K562 (cell line): ENCODE results near the gene PLCB4. TPM values are rescaled to one million over a fixed set of nuclear protein-coding genes. Genes with fewer than 3 reads are reported as not detected.

ENCODE experiments used
- ATAC-seq: fragments of 200-7000 bp; cut with Tn5 transposase; 3 replicates; pipeline ENCODE4 v1.9.1; 2020; ENCODE audit warnings: moderate library complexity
- BruUV-seq: library from RNA; stranded (reverse); fragments of 400-500 nt; replicated peaks from 2 replicates; lab custom pipeline; 2021; lab: Mats Ljungman, UMichigan
- CTCF ChIA-PET: fragments of 300-600 bp; formaldehyde crosslinking; extraction: SDS; loops from one replicate; lab custom pipeline; 2021; ENCODE audit warnings: low intra/inter-chr PET ratio; lab: Yijun Ruan, JAX
- POLR2A ChIA-PET: fragments of 300-600, 350-650 bp; sonication (Branson Sonifier 250); formaldehyde crosslinking; extraction: SDS; loops from one replicate; lab custom pipeline; 2021; ENCODE audit warnings: antibody characterized with exemption, inconsistent platforms; lab: Yijun Ruan, JAX
- DNase-seq, 4 experiments: peaks; one replicate each; pipeline versions ENCODE4 v3.0.0 to v3.0.0-alpha.2; 2011 to 2018; ENCODE audit warnings: low spot score in 3 of 4, mixed read lengths in 3 of 4; ENCODE audit errors: extremely low read depth in 1 of 4
- FAIRE-seq: peaks from 2 replicates; lab custom pipeline; 2011; peaks lifted over from hg19 to GRCh38; lab: Jason Lieb, UNC
- H2AFZ ChIP-seq: 2 replicates; pipeline ENCODE4 v1.6.0; 2011; ENCODE audit warnings: low read depth, low read length, control low read depth, inconsistent platforms
- H3K27ac ChIP-seq: fragments of 200-600 bp; 3 replicates; pipeline ENCODE4 v1.8.0; 2011; ENCODE audit warnings: low read depth, mild to moderate bottlenecking, control low read depth, inconsistent platforms, low read length, moderate library complexity, mixed read lengths; ENCODE audit errors: extremely low read depth
- H3K27me3 ChIP-seq, 2 experiments: fragments of 300-600 bp in 1 of 2; 2 replicates in 1 of 2; 3 replicates in 1 of 2; pipeline versions ENCODE4 v1.6.0 to v1.8.0; 2011; ENCODE audit warnings: inconsistent platforms in 2 of 2, low read length in 2 of 2, mild to moderate bottlenecking in 1 of 2, mixed read lengths in 1 of 2, moderate library complexity in 1 of 2; ENCODE audit not compliant: control insufficient read depth in 2 of 2, insufficient read depth in 2 of 2
- H3K36me3 ChIP-seq: fragments of 300-600 bp; 3 replicates; pipeline ENCODE4 v1.8.0; 2011; ENCODE audit warnings: mild to moderate bottlenecking, low read length, inconsistent platforms; ENCODE audit not compliant: control insufficient read depth, insufficient read depth
- H3K4me1 ChIP-seq, 2 experiments: fragments of 200-600 bp in 1 of 2; replicated peaks in 1 of 2; 2 replicates in 1 of 2; 3 replicates in 1 of 2; pipeline versions ENCODE4 v1.5.1 to v1.8.0; 2011; ENCODE audit warnings: inconsistent platforms in 2 of 2, low read length in 2 of 2, mild to moderate bottlenecking in 1 of 2, mixed read lengths in 1 of 2, moderate library complexity in 1 of 2; ENCODE audit not compliant: control insufficient read depth in 2 of 2, insufficient read depth in 2 of 2
- H3K4me2 ChIP-seq: 2 replicates; pipeline ENCODE4 v1.6.1; 2011; ENCODE audit warnings: low read length, control low read depth, inconsistent platforms, mixed read lengths; ENCODE audit not compliant: insufficient read depth
- H3K4me3 ChIP-seq: fragments of 200-600 bp; sonication (generic), shearing (Covaris generic); 2 replicates; pipeline ENCODE4 v1.5.1; 2016; ENCODE audit warnings: control low read depth, inconsistent platforms
- H3K79me2 ChIP-seq: fragments of 200-600 bp; 3 replicates; pipeline ENCODE4 v1.8.0; 2011; ENCODE audit warnings: low read length, inconsistent platforms; ENCODE audit not compliant: control insufficient read depth, insufficient read depth
- H3K9ac ChIP-seq, 2 experiments: 2 replicates each; pipeline versions ENCODE4 v1.6.0 to v1.6.1; 2011; ENCODE audit warnings: low read depth in 2 of 2, low read length in 2 of 2, control low read depth in 1 of 2, inconsistent platforms in 1 of 2, mild to moderate bottlenecking in 1 of 2, mixed read lengths in 1 of 2; ENCODE audit not compliant: insufficient read depth in 1 of 2
- H3K9me1 ChIP-seq: one replicate; pipeline ENCODE4 v1.6.0; 2011; ENCODE audit warnings: inconsistent platforms, mild to moderate bottlenecking, low read length, moderate library complexity; ENCODE audit not compliant: control insufficient read depth, insufficient read depth
- H3K9me3 ChIP-seq: replicated peaks from 2 replicates; pipeline ENCODE4 v1.5.1; 2011; ENCODE audit warnings: low read depth, low read length, inconsistent platforms; ENCODE audit not compliant: control insufficient read depth, insufficient read depth
- H4K20me1 ChIP-seq: replicated peaks from 2 replicates; pipeline ENCODE4 v1.6.1; 2011; ENCODE audit warnings: low read length, inconsistent platforms, mixed read lengths; ENCODE audit not compliant: control insufficient read depth, insufficient read depth
- BHLHE40 ChIP-seq: IDR thresholded peaks from 2 replicates; pipeline ENCODE4 v1.6.1; 2011; ENCODE audit warnings: low read length, improper control_type of control experiment
- BRF1 ChIP-seq: IDR thresholded peaks from 3 replicates; pipeline ENCODE4 v1.6.1; 2011; ENCODE audit warnings: borderline replicate concordance, mild to moderate bottlenecking; ENCODE audit not compliant: insufficient read length; ENCODE audit errors: extremely low read depth
- CGGBP1 ChIP-seq: fragments of 250-450 bp; sonication (Bioruptor Pico); IDR thresholded peaks from 2 replicates; pipeline ENCODE4 v1.9.0; 2021; ENCODE audit warnings: mild to moderate bottlenecking
- COPS2 ChIP-seq: fragments of 450-650 bp; conservative IDR thresholded peaks from 2 replicates; pipeline ENCODE4 v1.6.1; 2016; ENCODE audit warnings: mild to moderate bottlenecking, moderate library complexity
- CREB1 ChIP-seq, 2 experiments: sonication (generic) in 1 of 2; formaldehyde crosslinking in 1 of 2; IDR thresholded peaks; 2 replicates each; pipeline versions ENCODE4 v1.6.1 to v1.8.0; 2012 to 2022; ENCODE audit warnings: inconsistent platforms in 1 of 2, mild to moderate bottlenecking in 1 of 2, missing genetic modification reagents in 1 of 2, moderate library complexity in 1 of 2
- CREB5 ChIP-seq: fragments of 250-450 bp; sonication (Bioruptor Pico); IDR thresholded peaks from 2 replicates; pipeline ENCODE4 v1.5.0; 2020; ENCODE audit warnings: mild to moderate bottlenecking
- CREM ChIP-seq: IDR thresholded peaks from 2 replicates; pipeline ENCODE4 v1.6.1; 2014; ENCODE audit warnings: antibody characterized with exemption, low read depth
- ETV5 ChIP-seq: sonication (generic); formaldehyde crosslinking; IDR thresholded peaks from 2 replicates; pipeline ENCODE4 v1.4.0; 2020; ENCODE audit warnings: low read depth, mild to moderate bottlenecking, missing genetic modification reagents
- FOSL1 ChIP-seq: fragments of 200-800 bp; sonication (Bioruptor generic); conservative IDR thresholded peaks from 2 replicates; pipeline ENCODE4 v1.6.1; 2016; ENCODE audit warnings: missing genetic modification characterization, missing compliant biosample characterization
- HMG20B ChIP-seq: fragments of 250-450 bp; sonication (Bioruptor Pico); IDR thresholded peaks from 2 replicates; pipeline ENCODE4 v1.5.0; 2021; ENCODE audit warnings: mild to moderate bottlenecking
- KLF16 ChIP-seq: IDR thresholded peaks from 2 replicates; pipeline ENCODE4 v1.6.1; 2016; ENCODE audit warnings: antibody characterized with exemption
- LEF1 ChIP-seq: fragments of 450-650 bp; IDR thresholded peaks from 2 replicates; pipeline ENCODE4 v1.6.1; 2016; ENCODE audit warnings: mild to moderate bottlenecking
- MLLT1 ChIP-seq, 2 experiments: fragments of 450-650 bp; IDR thresholded peaks; 2 replicates each; pipeline ENCODE4 v1.6.1; 2016
- STAT5A ChIP-seq: IDR thresholded peaks from 2 replicates; pipeline ENCODE4 v1.6.1; 2012; ENCODE audit warnings: low read length, inconsistent platforms, borderline replicate concordance
- ZNF277 ChIP-seq: fragments of 250-450 bp; sonication (Bioruptor Pico); IDR thresholded peaks from 2 replicates; pipeline ENCODE4 v1.8.0; 2022; ENCODE audit warnings: inconsistent platforms, mild to moderate bottlenecking, moderate library complexity, borderline replicate concordance
- ZSCAN32 ChIP-seq: fragments of 450-650 bp; formaldehyde crosslinking; IDR thresholded peaks from 2 replicates; pipeline ENCODE4 v1.4.0; 2020; ENCODE audit warnings: mild to moderate bottlenecking, moderate library complexity
- WGBS: fragments of 100-300 bp; shearing (Covaris generic); methylation state at CpG from one replicate; pipeline ENCODE4 v1.1.6; 2016; ENCODE audit warnings: low coverage, mixed read lengths; ENCODE audit not compliant: insufficient coverage; ENCODE audit errors: missing lambda C conversion rate; 5-methylcytosine and 5-hydroxymethylcytosine counted together
- in situ Hi-C: fragments of 300-500 bp; cut with MboI; formaldehyde crosslinking; loops from 4 replicates; pipeline ENCODE4 v1.15.0; 2018; ENCODE audit warnings: inconsistent platforms, mixed read lengths
- intact Hi-C: fragments of 100-400 bp; cut with micrococcal nuclease; formaldehyde crosslinking; loops from 2 replicates; pipeline ENCODE4 v1.14.2; 2022
- polyA plus RNA-seq, 8 experiments: library from polyadenylated mRNA; depleted of rRNA in 4 of 8; stranded (reverse) in 5 of 8; unstranded in 3 of 8; fragments of >200 nt; fragmentation: Nextera tagmentation in 2 of 8; fragmentation: Illumina TruSeq in 1 of 8; extraction: Ambion mirVana in 2 of 8; extraction: Trizol in 1 of 8; gene quantifications; 2 replicates each; pipeline versions ENCODE4 v1.2.1 to v1.2.3, GENCODE V29; 2011 to 2014; ENCODE audit warnings: inconsistent platforms in 1 of 8, missing spikeins in 1 of 8
- total RNA-seq, 7 experiments: library from RNA; depleted of rRNA in 6 of 7; stranded (reverse); fragments of >200 nt in 6 of 7; fragmentation: Illumina TruSeq in 2 of 7; extraction: Trizol in 2 of 7; gene quantifications; 2 replicates each; pipeline versions ENCODE4 v1.2.1 to v1.2.3, GENCODE V29; 2011 to 2021; ENCODE audit warnings: low replicate concordance in 1 of 7

PLCB4 gene
- total and polyA plus RNA-seq, 9 of the 15 experiments (the other 6 are each of a cell fraction or from before 2014, with no cell fraction given) = 0.20 to 2.9 (median 0.52) TPM

GRCh38 chr20:9027626-9028025 lies 41.3 kb upstream of the PLCB4 start:
- ChIA-PET CTCF (no interaction called here), POLR2A (no interaction called here)
- no peak for ATAC-seq
- Histone ChIP-seq H3K4me3 (no peak overlapping the region), H4K20me1 (no peaks in the 10 kb centered on the region), H3K27ac (no peak overlapping the region), H3K4me1 (no peaks in the 10 kb centered on the region; a peak in 1 of 5 replicates), H3K27me3 (no peaks in the 10 kb centered on the region), H3K4me2 (no peak overlapping the region), H3K79me2 (no peaks in the 10 kb centered on the region), H3K9me1 (no peaks in the 10 kb centered on the region), H3K36me3 (no peaks in the 10 kb centered on the region), H3K9ac (no peak overlapping the region), H2AFZ (no peak overlapping the region), H3K9me3 (no peaks in the 10 kb centered on the region)
- TF ChIP-seq BHLHE40 = no peak
- no peak for TF ChIP-seq CREM
- TF ChIP-seq CREB5 (CRISPR knock-in tag) = no peak
- no peak for TF ChIP-seq MLLT1 (IDR thresholded peaks at IDR 0.05)
- TF ChIP-seq LEF1 = no peak
- no peak for TF ChIP-seq CGGBP1 (CRISPR knock-in tag)
- no peak for TF ChIP-seq BRF1
- TF ChIP-seq ZNF277 = no peak
- no peak for TF ChIP-seq ETV5
- TF ChIP-seq FOSL1 = no peak
- TF ChIP-seq KLF16 = no peak
- TF ChIP-seq ZSCAN32 = no peak
- no peak for TF ChIP-seq STAT5A
- no peak for TF ChIP-seq COPS2
- no peak for TF ChIP-seq HMG20B (CRISPR knock-in tag)
- no peak for TF ChIP-seq CREB1 (IDR thresholded peaks at IDR 0.05)
- no peak for TF ChIP-seq CREB1 (CRISPR knock-in tag; IDR thresholded peaks at IDR 0.05)
- BruUV-seq = no TSS peak
- FAIRE-seq = no peak
- in situ Hi-C loops = no loop called here
- intact Hi-C loops = no loop called here
- 15% methylated on average over 2 of the region's 2 CpGs for WGBS
- no peak for DNase-seq
